ENCODE measurements around the gene TSKU. TPM values are rescaled to one million over a fixed set of nuclear protein-coding genes. Genes with fewer than 3 reads are reported as not detected.

The TSKU gene
- total and polyA plus RNA-seq, 5 donors from 2014 or later = not detected

DNA sequence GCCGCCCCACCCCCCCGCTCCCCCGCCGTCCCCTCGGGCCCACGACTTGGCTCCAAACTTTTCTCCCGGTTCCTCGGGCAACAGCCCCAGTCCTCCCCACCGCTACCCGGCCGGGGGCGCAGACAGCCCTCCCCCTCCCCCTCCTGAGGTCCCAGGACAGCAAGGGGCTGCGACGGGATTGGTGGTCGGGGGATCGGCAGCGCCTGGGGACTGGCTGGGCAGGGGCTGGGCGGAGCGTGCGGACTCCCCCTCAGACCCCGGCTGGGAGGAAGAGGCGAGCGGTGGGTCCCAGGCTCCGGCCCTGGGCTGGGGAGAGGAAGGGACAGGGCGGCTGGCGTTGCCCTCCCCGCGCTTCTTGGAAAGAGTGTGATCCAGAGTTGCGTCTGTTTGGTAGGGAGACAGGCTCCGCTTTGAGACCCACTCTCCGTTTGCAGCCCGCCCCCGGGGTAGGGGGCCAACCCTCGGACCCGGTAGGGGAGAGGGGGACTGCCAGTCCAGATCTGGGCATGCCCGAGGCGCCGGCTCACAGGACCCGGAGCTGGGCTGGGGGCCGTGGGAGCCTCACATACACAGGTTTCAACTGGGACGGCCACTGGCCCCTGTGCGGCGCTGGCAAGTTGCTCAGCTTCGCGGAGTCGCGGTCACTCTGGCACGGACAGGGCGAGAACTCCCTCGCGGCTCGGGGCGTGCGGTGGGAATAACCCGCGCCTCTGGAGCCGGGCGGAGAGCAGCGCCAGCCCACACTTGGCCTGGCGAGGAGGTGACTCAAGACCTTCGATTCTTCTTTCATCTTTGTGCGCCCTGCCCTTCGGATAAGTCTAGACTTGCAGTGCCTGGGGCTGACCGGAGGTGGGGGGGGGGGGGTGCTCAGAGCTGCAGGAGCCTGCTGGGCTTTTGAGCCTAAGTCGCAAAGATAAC is 999 bp downstream of the TSKU start:
- no peak for ATAC-seq (ENCODE audit: low read depth in 2 of 2)
- Mint-ChIP-seq H3K9me3 (no peaks in the 10 kb centered on the region), H3K4me3 (no peak overlapping the region), H3K27ac (no peak overlapping the region), H3K4me1 (peaks cover 3 to 12% (median 7%) of the 10 kb centered on the region in 4 donors), H3K36me3 (no peaks in the 10 kb centered on the region), H3K27me3 (peaks cover 66% of the 10 kb centered on the region)
- H3K9me3 ChIP-seq (ENCODE audit: control insufficient read depth in 2 of 2, low read length in 2 of 2) = no peaks in the 10 kb centered on the region
- no peak for DNase-seq
- H3K36me3 ChIP-seq (ENCODE audit: control insufficient read depth, insufficient read depth, low read length) = no peaks in the 10 kb centered on the region
- H3K4me1 ChIP-seq (ENCODE audit: control insufficient read depth, insufficient read depth, low read length, poor library complexity, severe bottlenecking) = peaks cover 17% of the 10 kb centered on the region
- peaks cover 29% of the 10 kb centered on the region for H3K27me3 ChIP-seq (ENCODE audit: control insufficient read depth, insufficient read depth, low read length)
- no peak overlapping the region for H3K4me3 ChIP-seq (ENCODE audit: low read depth, low read length)
- H3K27ac ChIP-seq (ENCODE audit: insufficient read depth, low read length, poor library complexity, severe bottlenecking) = no peak overlapping the region

DNA sequence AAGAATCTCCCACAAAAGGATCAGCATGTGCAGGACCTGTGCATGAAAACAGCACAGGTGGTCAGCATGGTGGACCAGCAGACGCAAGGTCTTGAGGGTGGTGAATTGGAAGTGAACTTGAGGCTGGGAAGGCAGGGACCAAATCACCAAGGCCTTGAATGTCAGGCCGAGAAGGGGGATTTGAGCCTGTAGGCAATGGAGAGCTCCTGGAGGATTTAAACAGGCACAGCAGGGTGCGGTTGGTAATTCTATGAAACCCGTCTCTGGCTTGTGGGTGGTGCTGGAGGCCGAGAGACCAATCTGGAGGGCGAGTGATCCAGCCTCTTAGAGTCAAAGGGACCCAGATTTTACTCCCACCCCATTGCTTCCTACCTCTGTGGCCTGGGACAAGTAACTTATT is 2.4 kb downstream of the TSKU start:
- no peaks in the 10 kb centered on the region for H3K9me3 ChIP-seq (ENCODE audit: control insufficient read depth in 2 of 2, low read length in 2 of 2)
- DNase-seq (no peak), ATAC-seq (ENCODE audit: low read depth in 2 of 2) (no peak)
- no peak overlapping the region for H3K4me3 ChIP-seq (ENCODE audit: low read depth, low read length)
- Mint-ChIP-seq H3K9me3 (no peaks in the 10 kb centered on the region), H3K4me1 (peaks cover 3 to 9% (median 6%) of the 10 kb centered on the region in 4 donors), H3K4me3 (no peak overlapping the region), H3K36me3 (no peaks in the 10 kb centered on the region), H3K27me3 (peaks cover 53% of the 10 kb centered on the region), H3K27ac (no peak overlapping the region)
- peaks cover 27% of the 10 kb centered on the region for H3K27me3 ChIP-seq (ENCODE audit: control insufficient read depth, insufficient read depth, low read length)
- H3K27ac ChIP-seq (ENCODE audit: insufficient read depth, low read length, poor library complexity, severe bottlenecking) = no peak overlapping the region
- H3K36me3 ChIP-seq (ENCODE audit: control insufficient read depth, insufficient read depth, low read length) = no peaks in the 10 kb centered on the region
- peaks cover 17% of the 10 kb centered on the region for H3K4me1 ChIP-seq (ENCODE audit: control insufficient read depth, insufficient read depth, low read length, poor library complexity, severe bottlenecking)

DNA sequence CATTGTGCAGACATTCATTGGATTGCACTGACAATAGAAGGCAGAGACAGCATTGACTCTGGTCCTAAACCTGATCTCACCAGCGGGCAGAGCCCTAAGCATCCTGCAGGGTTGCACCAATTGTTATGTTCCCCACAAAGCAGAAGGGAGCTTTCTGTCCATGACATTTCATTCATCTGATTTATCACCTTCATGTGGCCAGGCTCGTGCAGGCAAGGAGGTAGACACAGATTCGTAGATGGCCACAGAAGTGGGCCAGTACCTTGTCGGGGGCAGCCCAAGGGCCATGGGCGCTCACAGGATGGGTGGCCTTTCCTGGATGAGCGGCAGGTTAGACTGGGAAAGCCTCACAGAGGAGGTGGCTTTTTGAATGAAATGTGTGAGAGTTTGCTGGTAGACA is 2.9 kb downstream of the TSKU start:
- H3K4me1 Mint-ChIP-seq = peaks cover 3 to 9% (median 6%) of the 10 kb centered on the region in 4 donors
- H3K4me3 ChIP-seq (ENCODE audit: low read depth, low read length) = no peak overlapping the region
- ATAC-seq (ENCODE audit: low read depth in 2 of 2) (no peak), DNase-seq (no peak)
- peaks cover 48% of the 10 kb centered on the region for H3K27me3 Mint-ChIP-seq
- H3K4me3 Mint-ChIP-seq = no peak overlapping the region
- no peak overlapping the region for H3K27ac ChIP-seq (ENCODE audit: insufficient read depth, low read length, poor library complexity, severe bottlenecking)
- H3K9me3 ChIP-seq (ENCODE audit: control insufficient read depth in 2 of 2, low read length in 2 of 2) = no peaks in the 10 kb centered on the region
- no peaks in the 10 kb centered on the region for H3K36me3 Mint-ChIP-seq
- no peak overlapping the region for H3K27ac Mint-ChIP-seq
- peaks cover 17% of the 10 kb centered on the region for H3K4me1 ChIP-seq (ENCODE audit: control insufficient read depth, insufficient read depth, low read length, poor library complexity, severe bottlenecking)
- H3K27me3 ChIP-seq (ENCODE audit: control insufficient read depth, insufficient read depth, low read length) = peaks cover 25% of the 10 kb centered on the region
- H3K36me3 ChIP-seq (ENCODE audit: control insufficient read depth, insufficient read depth, low read length) = no peaks in the 10 kb centered on the region
- H3K9me3 Mint-ChIP-seq = no peaks in the 10 kb centered on the region

DNA sequence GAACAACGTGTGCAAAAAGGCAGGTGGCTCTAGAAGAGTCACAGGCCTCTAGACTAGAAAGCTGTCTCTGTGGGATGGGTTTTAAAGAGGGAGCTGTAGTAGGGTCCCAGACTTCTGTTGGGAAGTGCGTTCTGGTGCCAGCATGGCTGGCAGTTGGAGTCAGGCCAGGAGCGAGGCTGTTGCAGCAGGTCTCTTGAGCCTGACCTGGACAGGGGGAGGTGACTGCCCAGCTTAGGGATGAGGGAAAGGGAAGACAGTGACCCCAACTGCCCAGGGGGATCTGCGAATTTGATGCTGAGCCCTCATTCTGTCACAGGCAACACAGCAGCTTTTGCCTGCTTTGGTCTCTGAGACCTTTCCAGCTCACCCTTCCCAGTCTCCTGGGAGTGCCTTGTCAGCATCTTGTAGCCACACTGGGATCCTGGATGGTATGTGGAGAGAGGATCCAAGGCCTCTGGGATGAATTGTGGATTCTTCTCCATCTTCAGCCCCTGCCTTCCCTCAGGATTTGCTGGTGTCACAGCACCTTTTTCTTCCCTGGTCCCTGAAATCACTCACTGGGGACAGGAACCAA is 3.4 kb downstream of the TSKU start:
- no peaks in the 10 kb centered on the region for H3K9me3 Mint-ChIP-seq
- H3K27me3 Mint-ChIP-seq = peaks cover 42% of the 10 kb centered on the region
- H3K4me1 Mint-ChIP-seq = peaks cover 3 to 9% (median 6%) of the 10 kb centered on the region in 4 donors
- no peak overlapping the region for H3K4me3 ChIP-seq (ENCODE audit: low read depth, low read length)
- no peak overlapping the region for H3K27ac ChIP-seq (ENCODE audit: insufficient read depth, low read length, poor library complexity, severe bottlenecking)
- no peak for DNase-seq
- H3K27ac Mint-ChIP-seq = no peak overlapping the region
- H3K4me1 ChIP-seq (ENCODE audit: control insufficient read depth, insufficient read depth, low read length, poor library complexity, severe bottlenecking) = peaks cover 17% of the 10 kb centered on the region
- ATAC-seq (ENCODE audit: low read depth in 2 of 2) = no peak
- H3K36me3 ChIP-seq (ENCODE audit: control insufficient read depth, insufficient read depth, low read length) = no peaks in the 10 kb centered on the region
- no peak overlapping the region for H3K4me3 Mint-ChIP-seq
- H3K9me3 ChIP-seq (ENCODE audit: control insufficient read depth in 2 of 2, low read length in 2 of 2) = no peaks in the 10 kb centered on the region
- peaks cover 22% of the 10 kb centered on the region for H3K27me3 ChIP-seq (ENCODE audit: control insufficient read depth, insufficient read depth, low read length)
- H3K36me3 Mint-ChIP-seq = no peaks in the 10 kb centered on the region

DNA sequence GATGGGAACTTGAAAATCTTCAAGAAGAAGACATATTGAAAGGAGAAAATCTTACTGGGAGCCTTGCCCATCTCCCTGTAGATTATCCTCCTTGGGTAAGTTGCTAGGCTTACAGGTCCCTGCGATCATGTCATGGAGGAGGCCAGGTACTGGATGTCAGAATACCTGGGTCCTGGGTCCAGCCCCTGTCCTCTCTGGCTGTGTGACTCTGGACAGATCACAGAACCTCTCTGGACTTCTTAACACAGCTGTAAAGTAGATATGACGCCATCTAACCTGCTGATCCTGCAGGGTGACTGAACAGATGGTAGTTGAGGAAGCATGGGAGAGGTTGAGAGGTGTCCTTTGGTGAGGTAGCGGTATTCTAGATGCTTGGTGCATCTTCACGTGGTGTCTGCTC is 4.1 kb downstream of the TSKU start:
- no peaks in the 10 kb centered on the region for H3K36me3 ChIP-seq (ENCODE audit: control insufficient read depth, insufficient read depth, low read length)
- Mint-ChIP-seq H3K36me3 (no peaks in the 10 kb centered on the region), H3K4me1 (peaks cover 3 to 9% (median 6%) of the 10 kb centered on the region in 4 donors), H3K27ac (no peak overlapping the region), H3K4me3 (no peak overlapping the region), H3K9me3 (no peaks in the 10 kb centered on the region), H3K27me3 (peaks cover 35% of the 10 kb centered on the region)
- H3K9me3 ChIP-seq (ENCODE audit: control insufficient read depth in 2 of 2, low read length in 2 of 2) = no peaks in the 10 kb centered on the region
- ATAC-seq (ENCODE audit: low read depth in 2 of 2) (no peak), DNase-seq (no peak)
- H3K4me1 ChIP-seq (ENCODE audit: control insufficient read depth, insufficient read depth, low read length, poor library complexity, severe bottlenecking) = peaks cover 17% of the 10 kb centered on the region
- H3K4me3 ChIP-seq (ENCODE audit: low read depth, low read length) = no peak overlapping the region
- no peak overlapping the region for H3K27ac ChIP-seq (ENCODE audit: insufficient read depth, low read length, poor library complexity, severe bottlenecking)
- H3K27me3 ChIP-seq (ENCODE audit: control insufficient read depth, insufficient read depth, low read length) = peaks cover 15% of the 10 kb centered on the region

DNA sequence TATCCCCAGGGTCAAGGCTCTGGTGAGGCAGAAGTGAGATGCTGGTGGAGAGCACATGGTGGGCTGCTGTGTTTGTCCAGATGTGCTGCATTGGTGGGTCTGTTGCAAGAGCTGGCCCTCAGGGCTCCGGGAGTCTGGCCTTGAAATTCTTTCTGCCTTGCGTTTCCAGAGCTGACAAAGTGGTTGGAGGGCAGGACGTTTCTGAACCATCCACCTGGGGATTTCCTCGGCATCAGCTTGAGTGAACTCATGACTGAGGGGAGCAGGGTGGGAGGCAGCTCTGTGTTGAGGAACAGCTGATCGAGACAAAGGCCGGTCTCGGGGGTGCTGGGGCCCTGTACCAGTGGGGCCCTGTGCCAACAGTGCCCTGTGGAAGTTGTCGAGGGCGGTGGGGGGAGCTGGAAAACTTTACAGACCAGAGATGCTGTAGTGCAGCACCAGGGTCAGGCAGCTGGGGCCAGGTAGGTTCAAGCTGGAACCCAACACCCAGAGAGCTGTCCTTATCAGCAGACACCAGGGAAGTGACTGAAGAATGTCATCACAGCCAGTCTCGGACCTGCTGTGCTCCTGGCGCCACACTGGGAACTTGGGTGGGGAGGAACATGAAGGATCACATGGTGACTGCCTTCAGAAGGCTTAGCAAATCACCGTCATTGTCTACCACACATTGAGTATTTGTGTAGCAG is 4.9 kb downstream of the TSKU start:
- Histone ChIP-seq H3K36me3 (ENCODE audit: control insufficient read depth, insufficient read depth, low read length) (no peaks in the 10 kb centered on the region), H3K9me3 (ENCODE audit: control insufficient read depth in 2 of 2, low read length in 2 of 2) (no peaks in the 10 kb centered on the region), H3K4me1 (ENCODE audit: control insufficient read depth, insufficient read depth, low read length, poor library complexity, severe bottlenecking) (peaks cover 10% of the 10 kb centered on the region), H3K4me3 (ENCODE audit: low read depth, low read length) (no peak overlapping the region), H3K27me3 (ENCODE audit: control insufficient read depth, insufficient read depth, low read length) (peaks cover 13% of the 10 kb centered on the region), H3K27ac (ENCODE audit: insufficient read depth, low read length, poor library complexity, severe bottlenecking) (no peak overlapping the region)
- ATAC-seq (ENCODE audit: low read depth in 2 of 2) (no peak), DNase-seq (no peak)
- Mint-ChIP-seq H3K27me3 (peaks cover 31% of the 10 kb centered on the region), H3K27ac (no peak overlapping the region), H3K4me1 (peaks cover 0 to 7% (median 3%) of the 10 kb centered on the region in 4 donors), H3K4me3 (no peak overlapping the region), H3K36me3 (no peaks in the 10 kb centered on the region), H3K9me3 (peaks cover 0 to 4% (median 0%) of the 10 kb centered on the region in 7 donors)

DNA sequence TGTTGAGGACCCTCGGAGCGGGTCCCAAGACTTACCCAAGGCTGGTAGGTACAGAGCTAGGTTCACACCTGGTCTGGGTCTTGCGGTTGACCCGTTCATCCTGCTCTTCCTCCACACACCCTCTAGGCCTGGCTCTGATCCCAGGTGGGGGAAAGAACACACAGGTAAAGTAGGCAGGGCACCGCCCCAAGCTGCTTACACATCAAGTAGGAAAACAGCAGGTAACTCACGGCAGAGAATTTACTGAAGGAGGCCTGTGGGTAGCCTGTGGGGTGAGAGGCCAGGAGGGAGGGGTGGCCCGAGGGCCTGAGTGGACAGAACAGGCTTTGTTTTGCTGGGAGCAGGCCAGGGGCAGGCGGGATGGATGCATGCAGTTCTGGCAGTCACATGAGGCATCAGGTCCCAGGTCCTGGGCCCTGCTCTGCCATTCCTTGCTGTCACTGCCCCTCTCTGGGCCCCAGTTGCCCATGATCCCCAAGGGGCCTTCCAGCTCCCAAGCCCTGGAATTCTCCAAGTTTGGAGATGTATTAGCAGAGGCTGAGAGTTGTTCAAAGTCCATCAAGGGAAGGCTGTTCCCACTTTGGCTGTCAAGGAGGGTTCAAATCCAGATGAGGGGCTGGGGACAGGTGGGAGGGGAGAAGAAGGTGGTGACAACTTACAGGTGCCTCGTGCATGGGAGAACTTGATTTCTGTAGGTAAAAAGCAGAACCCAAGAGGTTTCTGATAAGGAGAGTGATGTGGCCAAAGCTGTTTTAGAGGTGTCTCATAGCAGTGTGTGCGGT is 5.7 kb downstream of the TSKU start:
- Mint-ChIP-seq H3K9me3 (peaks cover 0 to 4% (median 0%) of the 10 kb centered on the region in 7 donors), H3K27me3 (peaks cover 31% of the 10 kb centered on the region), H3K4me3 (no peak overlapping the region), H3K27ac (peak overlapping the region in 1 of 3 donors; percentile 39), H3K4me1 (peaks cover 0 to 7% (median 3%) of the 10 kb centered on the region in 4 donors), H3K36me3 (no peaks in the 10 kb centered on the region)
- Histone ChIP-seq H3K36me3 (ENCODE audit: control insufficient read depth, insufficient read depth, low read length) (no peaks in the 10 kb centered on the region), H3K4me3 (ENCODE audit: low read depth, low read length) (no peak overlapping the region), H3K4me1 (ENCODE audit: control insufficient read depth, insufficient read depth, low read length, poor library complexity, severe bottlenecking) (peaks cover 4% of the 10 kb centered on the region), H3K9me3 (ENCODE audit: control insufficient read depth in 2 of 2, low read length in 2 of 2) (no peaks in the 10 kb centered on the region), H3K27me3 (ENCODE audit: control insufficient read depth, insufficient read depth, low read length) (peaks cover 13% of the 10 kb centered on the region), H3K27ac (ENCODE audit: insufficient read depth, low read length, poor library complexity, severe bottlenecking) (no peak overlapping the region)
- DNase-seq (no peak), ATAC-seq (ENCODE audit: low read depth in 2 of 2) (no peak)

All from CD4-positive, CD25-positive, alpha-beta regulatory T cell (primary cell).